ENCODE results near the gene PRR30.
"Not testable (repeated sequence)": the region's sequence is repeated elsewhere in the genome, so short reads cannot be mapped to it uniquely, and the experiment has no call there.

PRR30 gene

GRCh38 chr2:27127883-27128667 lies 11.1 kb downstream of the PRR30 start:
- DNase-seq, result no peak

DNA sequence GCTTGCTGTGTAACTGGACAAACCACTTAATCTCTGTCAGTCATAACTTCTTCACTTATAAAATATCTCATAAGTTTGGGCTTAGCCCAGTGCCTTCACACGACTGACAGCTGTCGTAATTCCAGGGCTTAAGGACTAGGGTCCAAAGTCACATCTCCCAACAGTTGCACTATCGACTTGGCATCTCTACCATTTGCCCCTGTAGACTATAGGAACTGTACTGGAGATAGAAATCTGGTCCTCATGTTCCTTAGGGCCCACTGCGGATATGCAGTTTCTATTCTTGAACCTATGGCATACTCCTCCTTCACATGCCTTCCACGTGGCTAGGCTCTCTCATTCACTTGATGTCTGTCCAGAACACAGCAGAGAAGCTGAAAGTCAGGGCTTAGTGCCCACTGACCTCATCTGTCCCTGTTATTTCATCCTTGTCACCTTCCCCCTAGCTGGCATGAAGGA lies 12.9 kb downstream of the PRR30 start:
- no peak for DNase-seq

GRCh38 chr2:27125104-27125503 lies 14.1 kb downstream of the PRR30 start:
- no peak for DNase-seq

DNA sequence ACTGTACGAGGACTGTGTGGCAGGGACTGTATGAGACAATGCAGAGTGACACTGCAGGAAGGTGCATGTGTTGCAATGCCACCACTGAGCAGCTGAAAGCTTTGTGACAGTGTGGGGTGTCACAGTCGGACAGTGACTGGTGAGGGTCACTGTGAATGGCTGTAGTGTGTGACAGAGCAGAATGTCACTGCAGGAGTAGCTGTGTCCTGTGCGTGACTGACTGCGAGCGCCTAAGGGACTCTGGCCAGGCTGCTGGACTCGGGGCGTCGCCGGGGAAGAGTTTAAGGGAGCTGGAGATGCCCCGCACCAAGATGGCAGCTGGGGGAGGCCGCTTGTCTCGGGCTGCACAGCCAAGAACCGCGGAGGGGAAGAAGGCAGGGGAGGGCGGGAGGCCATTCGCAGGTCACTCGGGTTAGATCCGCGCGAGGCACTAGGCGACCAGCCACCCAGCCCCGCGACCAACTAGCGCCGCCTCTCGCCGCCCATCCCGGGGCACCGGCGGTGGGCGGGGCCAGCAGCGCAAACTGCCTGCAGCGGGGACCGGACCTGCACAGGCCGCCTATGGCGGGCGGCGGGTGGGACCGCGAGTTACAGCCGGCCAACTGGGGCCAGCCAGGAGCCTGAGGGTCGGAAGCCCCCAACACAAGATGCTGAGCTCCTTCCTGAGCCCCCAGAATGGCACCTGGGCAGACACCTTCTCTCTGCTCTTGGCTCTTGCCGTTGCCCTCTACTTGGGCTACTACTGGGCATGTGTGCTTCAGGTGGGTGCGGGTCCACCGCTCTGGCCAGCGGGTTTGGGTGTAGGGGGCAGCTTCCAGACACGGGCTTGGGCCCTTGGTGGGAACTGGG lies 15.7 kb downstream of the PRR30 start, which contains the start of gene ABHD1:
Gene ABHD1, plus strand, starts transcription at position 514 of the 849 bp plus-strand sequence. Its CDS starts 134 bp downstream, at position 648.
- DNase-seq, result peak; percentile 56

- no peak for DNase-seq
Observed at GRCh38 chr2:27122791-27123190, 16.4 kb downstream of the PRR30 start.

- DNase-seq, result no peak
Observed at GRCh38 chr2:27121906-27122305, 17.3 kb downstream of the PRR30 start.

DNA sequence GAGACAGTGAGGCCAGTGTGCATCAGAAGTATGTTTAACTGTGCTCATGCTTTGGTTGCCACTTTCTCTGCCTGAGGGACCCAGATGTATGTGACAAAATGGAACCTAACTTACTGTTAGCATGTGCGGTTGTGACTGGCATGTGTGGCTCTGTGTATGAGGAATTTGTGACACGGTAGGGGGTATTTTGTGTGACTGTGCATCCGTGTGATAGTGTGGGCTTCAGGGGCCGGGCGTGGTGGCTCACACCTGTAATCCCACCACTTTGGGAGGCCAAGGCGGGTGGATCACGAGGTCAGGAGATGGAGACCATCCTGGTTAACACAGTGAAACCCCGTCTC lies 19.9 kb downstream of the PRR30 start:
- DNase-seq, result not testable (repeated sequence)

GRCh38 chr2:27118525-27119329 lies 20.5 kb downstream of the PRR30 start, which contains the start of gene CGREF1:
CGREF1 (minus strand) TSS chr2:27119128; CDS start chr2:27104366, 14,762 bp downstream.
- no peak for DNase-seq

GRCh38 chr2:27117995-27118524 lies 21.1 kb downstream of the PRR30 start:
- no peak for DNase-seq

- no peak for DNase-seq
Observed at GRCh38 chr2:27115519-27115918, 23.7 kb downstream of the PRR30 start.

DNA sequence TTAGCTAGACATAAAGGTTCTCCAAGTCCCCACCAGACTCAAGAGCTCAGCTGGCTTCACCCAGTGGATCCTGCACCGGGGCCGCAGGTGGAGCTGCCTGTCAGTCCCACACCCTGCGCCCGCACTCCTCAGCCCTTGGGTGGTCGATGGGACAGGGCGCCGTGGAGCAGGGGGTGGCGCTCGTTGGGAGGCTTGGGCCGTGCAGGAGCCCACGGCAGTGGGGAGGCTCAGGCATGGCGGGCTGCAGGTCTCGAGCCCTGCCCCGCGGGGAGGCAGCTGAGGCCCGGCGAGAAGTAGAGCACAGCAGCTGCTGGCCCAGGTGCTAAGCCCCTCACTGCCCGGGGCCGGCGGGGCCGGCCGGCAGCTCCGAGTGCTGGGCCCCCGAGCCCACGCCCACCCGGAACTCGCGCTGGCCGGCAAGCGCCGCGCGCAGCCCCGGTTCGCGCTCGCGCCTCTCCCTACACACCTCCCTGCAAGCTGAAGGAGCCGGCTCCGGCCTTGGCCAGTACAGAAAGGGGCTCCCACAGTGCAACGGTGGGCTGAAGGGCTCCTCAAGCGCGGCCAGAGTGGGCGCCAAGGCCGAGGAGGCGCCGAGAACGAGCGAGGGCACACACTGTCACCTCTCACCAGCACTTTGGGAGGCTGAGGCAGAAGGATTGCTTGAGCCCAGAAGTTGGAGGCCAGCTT lies 27.7 kb downstream of the PRR30 start:
- DNase-seq, result not testable (repeated sequence)

GRCh38 chr2:27110603-27111352 lies 28.4 kb downstream of the PRR30 start:
- not testable (repeated sequence) for DNase-seq

DNA sequence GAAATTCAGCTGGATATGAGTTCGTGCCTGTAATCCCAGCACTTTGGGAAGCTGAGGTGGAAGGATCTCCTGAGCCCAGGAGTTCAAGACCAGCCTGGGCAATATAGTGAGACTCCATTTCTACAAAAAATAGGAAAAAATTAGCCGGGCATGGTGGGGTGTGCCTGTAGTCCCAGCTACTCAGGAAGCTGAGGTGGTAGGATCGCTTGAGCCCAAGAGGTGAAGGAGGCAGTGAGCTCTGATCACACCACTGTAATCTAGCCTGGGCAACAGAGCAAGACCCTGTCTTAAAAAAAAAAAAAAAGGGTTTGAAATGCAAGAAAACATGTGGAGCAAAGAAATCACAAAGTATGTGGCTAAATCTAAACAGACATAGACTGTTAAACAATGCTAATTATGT lies 30.1 kb downstream of the PRR30 start:
- no peak for DNase-seq

DNA sequence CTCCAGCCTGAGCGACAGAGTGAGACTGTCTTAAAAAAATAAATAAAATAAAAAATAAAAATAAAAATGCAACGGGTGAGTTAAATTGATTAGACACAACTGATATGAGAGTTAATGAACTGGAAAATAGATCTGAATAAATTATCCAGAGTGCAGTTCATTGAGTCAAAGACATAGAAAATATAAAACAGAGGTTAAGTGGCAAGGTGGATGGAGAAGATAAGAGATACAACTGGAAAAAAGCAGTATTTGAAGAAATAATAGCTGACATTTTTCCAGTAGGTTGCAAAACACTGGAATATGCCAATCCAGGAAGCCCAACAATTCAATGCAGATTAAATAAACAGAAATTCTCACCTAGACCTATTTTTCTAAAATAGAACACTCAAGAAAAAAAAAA lies 31.0 kb downstream of the PRR30 start:
- no peak for DNase-seq

GRCh38 chr2:27105981-27106380 lies 33.2 kb downstream of the PRR30 start:
- no peak for DNase-seq

GRCh38 chr2:27102329-27102728 lies 36.9 kb downstream of the PRR30 start:
- DNase-seq, result no peak

DNA sequence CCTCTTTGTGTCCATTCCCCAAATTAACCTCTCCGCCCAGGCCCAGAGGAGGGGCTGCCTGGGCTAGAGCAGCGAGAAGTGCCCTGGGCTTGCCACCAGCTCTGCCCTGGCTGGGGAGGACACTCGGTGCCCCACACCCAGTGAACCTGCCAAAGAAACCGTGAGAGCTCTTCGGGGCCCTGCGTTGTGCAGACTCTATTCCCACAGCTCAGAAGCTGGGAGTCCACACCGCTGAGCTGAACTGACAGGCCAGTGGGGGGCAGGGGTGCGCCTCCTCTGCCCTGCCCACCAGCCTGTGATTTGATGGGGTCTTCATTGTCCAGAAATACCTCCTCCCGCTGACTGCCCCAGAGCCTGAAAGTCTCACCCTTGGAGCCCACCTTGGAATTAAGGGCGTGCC lies 39.2 kb downstream of the PRR30 start:
- no peak for DNase-seq

DNA sequence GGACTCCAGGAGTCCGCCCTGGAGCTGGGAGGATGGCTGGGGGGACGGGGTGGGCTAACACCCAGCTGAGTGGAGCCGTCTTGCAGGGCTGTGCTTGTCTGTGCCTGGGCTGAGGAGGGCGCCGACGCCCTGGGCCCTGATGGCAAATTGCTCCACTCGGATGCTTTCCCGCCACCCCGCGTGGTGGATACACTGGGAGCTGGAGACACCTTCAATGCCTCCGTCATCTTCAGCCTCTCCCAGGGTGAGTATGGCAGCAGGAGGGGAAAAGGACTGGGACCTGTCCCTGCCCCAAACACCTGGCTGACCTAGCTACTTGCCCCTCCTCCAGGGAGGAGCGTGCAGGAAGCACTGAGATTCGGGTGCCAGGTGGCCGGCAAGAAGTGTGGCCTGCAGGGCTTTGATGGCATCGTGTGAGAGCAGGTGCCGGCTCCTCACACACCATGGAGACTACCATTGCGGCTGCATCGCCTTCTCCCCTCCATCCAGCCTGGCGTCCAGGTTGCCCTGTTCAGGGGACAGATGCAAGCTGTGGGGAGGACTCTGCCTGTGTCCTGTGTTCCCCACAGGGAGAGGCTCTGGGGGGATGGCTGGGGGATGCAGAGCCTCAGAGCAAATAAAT lies 39.8 kb downstream of the PRR30 start:
- DNase-seq, result no peak

DNA sequence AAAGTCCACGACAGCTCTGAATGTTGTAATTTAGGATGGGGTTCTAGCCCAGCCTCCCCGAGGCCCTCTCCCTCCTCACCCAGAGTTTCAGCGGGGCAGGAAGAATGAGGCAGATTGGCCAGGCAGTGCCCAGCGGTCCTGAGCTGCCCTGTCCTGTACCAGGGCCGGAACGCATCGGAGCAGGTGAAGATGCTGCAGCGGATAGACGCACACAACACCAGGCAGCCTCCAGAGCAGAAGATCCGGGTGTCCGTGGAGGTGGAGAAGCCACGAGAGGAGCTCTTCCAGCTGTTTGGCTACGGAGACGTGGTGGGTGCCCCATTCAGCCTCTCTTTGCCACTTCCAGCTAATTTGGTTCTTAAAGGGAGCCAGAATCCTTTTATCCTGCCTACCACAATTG lies 41.9 kb downstream of the PRR30 start:
- no peak for DNase-seq

- no peak for DNase-seq
Observed at GRCh38 chr2:27096748-27097297, 42.4 kb downstream of the PRR30 start.
